Measurements from ENCODE around the gene RRP12. TPM values are rescaled to one million over a fixed set of nuclear protein-coding genes. Genes with fewer than 3 reads are reported as not detected.

RRP12 gene
- total and polyA plus RNA-seq, 12 donors, result 13.3 to 56.9 (median 27.6) TPM

DNA sequence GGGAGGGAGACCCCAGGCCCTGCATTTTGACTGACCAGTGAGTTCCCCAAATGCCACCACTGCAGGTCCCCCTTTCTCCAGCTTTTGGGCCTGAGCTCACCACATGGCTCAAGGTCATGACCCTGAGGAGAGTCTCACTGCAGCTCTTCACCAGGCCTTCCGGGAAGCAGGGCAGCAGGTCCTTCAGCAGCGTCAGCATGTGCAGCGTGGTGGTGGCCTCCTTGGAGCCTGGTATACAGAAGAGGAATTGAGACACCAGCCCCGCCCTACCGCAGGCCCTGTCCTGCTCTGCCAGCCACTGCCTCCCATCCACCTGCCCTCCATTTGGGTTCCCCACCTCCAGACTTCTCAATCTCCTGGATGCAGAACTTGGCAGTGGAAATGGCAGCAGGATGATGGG lies 13.0 kb downstream of the RRP12 start:
- H3K27me3 ChIP-seq, result no peaks in the 10 kb centered on the region
- 51 to 84% (median 70%) methylated on average over 3 to 5 of the region's 5 CpGs for WGBS, 4 donors
- H3K4me1 ChIP-seq (replicated peaks in 1 of 2), result no peaks in the 10 kb centered on the region
- intact Hi-C loops (cut with DNase I), result no loop called here
- no peak overlapping the region for H3K27ac ChIP-seq
- H3K4me3 ChIP-seq, result no peak overlapping the region
- no peak for TF ChIP-seq CTCF (IDR thresholded peaks at IDR 0.05)
- no peak for TF ChIP-seq POLR2A (IDR thresholded peaks at IDR 0.05)
- no peaks in the 10 kb centered on the region for H3K9me3 ChIP-seq (replicated peaks in 1 of 3)
- peak in 5 of 7 donors; percentile 36 to 57 (median 48) for DNase-seq
- H3K36me3 ChIP-seq (replicated peaks in 1 of 2), result peaks cover 0 to 61% of the 10 kb centered on the region in 2 donors

- H3K36me3 ChIP-seq (replicated peaks in 1 of 2), result peaks cover 0 to 46% of the 10 kb centered on the region in 2 donors
- no peaks in the 10 kb centered on the region for H3K4me1 ChIP-seq (replicated peaks in 1 of 2)
- intact Hi-C loops (cut with DNase I), result no loop called here
- no peak for TF ChIP-seq CTCF (IDR thresholded peaks at IDR 0.05)
- TF ChIP-seq POLR2A (IDR thresholded peaks at IDR 0.05), result no peak
- no peaks in the 10 kb centered on the region for H3K9me3 ChIP-seq (replicated peaks in 1 of 3)
- no peak overlapping the region for H3K4me3 ChIP-seq
- 45 to 80% (median 76%) methylated on average over 2 to 7 of the region's 7 CpGs for WGBS, 4 donors
- H3K27ac ChIP-seq, result no peak overlapping the region
- no peaks in the 10 kb centered on the region for H3K27me3 ChIP-seq
- no peak for DNase-seq
These were observed 15.6 kb downstream of the RRP12 start for GRCh38 chr10:97385565-97385964.

GRCh38 chr10:97384641-97385040 lies 16.5 kb downstream of the RRP12 start:
- Histone ChIP-seq H3K27me3 (no peaks in the 10 kb centered on the region), H3K36me3 (replicated peaks in 1 of 2) (peaks cover 0 to 42% of the 10 kb centered on the region in 2 donors), H3K4me1 (replicated peaks in 1 of 2) (no peaks in the 10 kb centered on the region), H3K27ac (no peak overlapping the region), H3K4me3 (no peak overlapping the region), H3K9me3 (replicated peaks in 1 of 3) (no peaks in the 10 kb centered on the region)
- no peak for DNase-seq
- TF ChIP-seq CTCF (IDR thresholded peaks at IDR 0.05) (no peak), POLR2A (IDR thresholded peaks at IDR 0.05) (no peak)
- WGBS, 4 donors, result 74 to 90% (median 86%) methylated on average over 3 to 6 of the region's 6 CpGs
- intact Hi-C loops (cut with DNase I), result no loop called here

DNA sequence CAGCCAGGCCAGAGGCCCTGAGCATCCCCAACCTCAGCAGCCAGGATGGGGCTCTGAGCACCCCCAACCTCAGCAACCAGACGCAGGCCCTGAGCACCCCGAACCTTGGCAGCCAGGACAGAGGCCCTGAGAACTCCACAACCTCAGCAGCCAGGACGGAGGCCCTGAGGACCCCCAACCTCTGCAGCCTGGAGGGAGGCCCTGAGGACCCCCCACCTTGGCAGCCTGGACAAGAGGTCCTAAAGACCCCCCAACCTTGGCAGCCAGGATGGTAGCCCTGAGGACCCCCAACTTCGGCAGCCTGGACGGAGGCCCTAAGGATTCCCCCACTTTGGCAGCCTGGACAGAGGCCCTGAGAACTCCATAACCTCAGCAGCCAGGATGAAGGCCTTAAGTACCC lies 17.0 kb downstream of the RRP12 start:
- Histone ChIP-seq H3K36me3 (replicated peaks in 1 of 2) (peaks cover 0 to 42% of the 10 kb centered on the region in 2 donors), H3K4me1 (replicated peaks in 1 of 2) (no peaks in the 10 kb centered on the region), H3K4me3 (no peak overlapping the region), H3K9me3 (replicated peaks in 1 of 3) (no peaks in the 10 kb centered on the region), H3K27ac (no peak overlapping the region), H3K27me3 (no peaks in the 10 kb centered on the region)
- WGBS, 4 donors, result 96 to 100% (median 96%) methylated on average over 3 to 5 of the region's 5 CpGs; no CpG with 5 or more reads in 1 of the 4 donors
- TF ChIP-seq CTCF (IDR thresholded peaks at IDR 0.05), result no peak
- no peak for TF ChIP-seq POLR2A (IDR thresholded peaks at IDR 0.05)
- intact Hi-C loops (cut with DNase I), result no loop called here
- DNase-seq, result no peak
